Measurements from ENCODE around the gene SLC30A2. TPM values are rescaled to one million over a fixed set of nuclear protein-coding genes. Genes with fewer than 3 reads are reported as not detected.

SLC30A2 gene
- total RNA-seq, 1 donor from 2014 or later = 0.17 TPM

GRCh38 chr1:25991937-25992688 is 53.8 kb downstream of the SLC30A2 start:
- Mint-ChIP-seq H3K4me3 (ENCODE audit: low read depth) (no peak overlapping the region), H3K36me3 (ENCODE audit: insufficient read depth) (peaks cover 5% of the 10 kb centered on the region), H3K9me3 (ENCODE audit: low read depth) (no peaks in the 10 kb centered on the region), H3K27ac (no peak overlapping the region), H3K27me3 (no peaks in the 10 kb centered on the region), H3K4me1 (ENCODE audit: low read depth) (peaks cover 5% of the 10 kb centered on the region)
- no peak for DNase-seq (ENCODE audit: low spot score, unreplicated experiment)
- no peak for TF ChIP-seq CTCF (IDR thresholded peaks at IDR 0.05; ENCODE audit: unreplicated experiment)

- no peak for TF ChIP-seq CTCF (IDR thresholded peaks at IDR 0.05; ENCODE audit: unreplicated experiment)
- Mint-ChIP-seq H3K4me1 (ENCODE audit: low read depth) (no peaks in the 10 kb centered on the region), H3K9me3 (ENCODE audit: low read depth) (no peaks in the 10 kb centered on the region), H3K36me3 (ENCODE audit: insufficient read depth) (peaks cover 8% of the 10 kb centered on the region), H3K27me3 (no peaks in the 10 kb centered on the region), H3K4me3 (ENCODE audit: low read depth) (no peak overlapping the region), H3K27ac (no peak overlapping the region)
- no peak for DNase-seq (ENCODE audit: low spot score, unreplicated experiment)
Observed at GRCh38 chr1:25990702-25991395, 55.1 kb downstream of the SLC30A2 start.

- Mint-ChIP-seq H3K9me3 (ENCODE audit: low read depth) (no peaks in the 10 kb centered on the region), H3K27me3 (no peaks in the 10 kb centered on the region), H3K27ac (no peak overlapping the region), H3K4me1 (ENCODE audit: low read depth) (no peaks in the 10 kb centered on the region), H3K4me3 (ENCODE audit: low read depth) (no peak overlapping the region), H3K36me3 (ENCODE audit: insufficient read depth) (peaks cover 14% of the 10 kb centered on the region)
- TF ChIP-seq CTCF (IDR thresholded peaks at IDR 0.05; ENCODE audit: unreplicated experiment) = no peak
- no peak for DNase-seq (ENCODE audit: low spot score, unreplicated experiment)
Observed at GRCh38 chr1:25990251-25990650, 55.7 kb downstream of the SLC30A2 start.

- no peak for TF ChIP-seq CTCF (IDR thresholded peaks at IDR 0.05; ENCODE audit: unreplicated experiment)
- peak overlapping the region; percentile 56 for H3K27ac Mint-ChIP-seq
Observed at GRCh38 chr1:25989440-25990234, 56.3 kb downstream of the SLC30A2 start.

GRCh38 chr1:25987951-25988350 is 58.0 kb downstream of the SLC30A2 start:
- no peak for TF ChIP-seq CTCF (IDR thresholded peaks at IDR 0.05; ENCODE audit: unreplicated experiment)
- DNase-seq (ENCODE audit: low spot score, unreplicated experiment) = no peak
- Mint-ChIP-seq H3K27me3 (no peaks in the 10 kb centered on the region), H3K4me3 (ENCODE audit: low read depth) (no peak overlapping the region), H3K36me3 (ENCODE audit: insufficient read depth) (peaks cover 19% of the 10 kb centered on the region), H3K27ac (no peak overlapping the region), H3K4me1 (ENCODE audit: low read depth) (no peaks in the 10 kb centered on the region), H3K9me3 (ENCODE audit: low read depth) (no peaks in the 10 kb centered on the region)

More at GRCh38 chr1:25989440-25990234, 56.3 kb downstream of the SLC30A2 start:
- Mint-ChIP-seq H3K27me3 (no peaks in the 10 kb centered on the region), H3K4me3 (ENCODE audit: low read depth) (no peak overlapping the region), H3K9me3 (ENCODE audit: low read depth) (no peaks in the 10 kb centered on the region), H3K4me1 (ENCODE audit: low read depth) (no peaks in the 10 kb centered on the region), H3K36me3 (ENCODE audit: insufficient read depth) (peaks cover 14% of the 10 kb centered on the region)
- DNase-seq (ENCODE audit: low spot score, unreplicated experiment) = no peak
